GM19455 (cell line): ENCODE measurements around the gene MRTFB.

Source experiments
- ATAC-seq: cut with Tn5 transposase; IDR thresholded peaks from one replicate; pipeline ENCODE4 v1.9.1; 2021; ENCODE audit not compliant: unreplicated experiment

Gene MRTFB

GRCh38 chr16:14306485-14307058 lies 235.5 kb downstream of the MRTFB start:
- ATAC-seq = no peak

GRCh38 chr16:14307059-14307526 lies 236.0 kb downstream of the MRTFB start:
- ATAC-seq = no peak

DNA sequence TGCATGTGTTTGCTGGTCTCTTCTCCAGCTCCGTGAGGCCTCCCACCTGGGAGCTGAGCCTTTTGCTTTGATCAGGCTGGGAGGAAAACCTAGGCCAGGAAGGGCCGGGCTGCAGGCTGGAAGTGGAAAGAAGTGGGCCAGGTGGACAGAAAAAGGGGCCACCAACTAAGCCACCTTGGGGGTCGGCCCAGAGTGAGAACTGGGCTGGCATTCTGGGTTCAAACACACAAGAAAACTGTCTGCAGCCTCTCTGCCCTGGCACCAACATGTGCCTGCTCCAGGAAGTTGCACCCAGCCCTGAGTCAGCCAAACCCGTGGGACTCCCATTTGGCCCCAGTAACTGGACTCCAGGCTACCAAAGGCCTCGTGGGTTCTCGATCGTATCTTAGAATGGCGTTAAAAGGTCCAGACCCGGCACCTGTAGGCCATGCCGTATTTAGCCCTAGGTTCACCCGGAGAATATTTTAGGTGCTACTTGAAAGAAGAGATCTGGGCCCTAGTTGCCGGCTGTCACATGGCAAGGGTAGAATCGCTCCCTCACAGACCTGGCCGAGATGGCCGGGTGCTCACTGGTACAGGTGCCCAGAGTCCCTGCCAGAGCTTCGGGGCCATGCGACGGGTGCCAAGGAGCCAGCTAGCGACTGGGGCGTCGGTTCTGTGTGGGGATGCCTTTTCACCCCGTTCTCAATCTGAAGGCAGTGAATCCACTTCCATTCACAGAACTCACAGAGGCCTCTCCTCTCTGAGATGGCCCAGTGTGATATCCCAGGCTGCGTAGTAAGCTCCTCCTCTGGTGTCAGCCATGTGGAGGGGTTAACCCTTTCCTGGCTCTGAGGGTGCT lies 236.6 kb downstream of the MRTFB start:
- no peak for ATAC-seq

DNA sequence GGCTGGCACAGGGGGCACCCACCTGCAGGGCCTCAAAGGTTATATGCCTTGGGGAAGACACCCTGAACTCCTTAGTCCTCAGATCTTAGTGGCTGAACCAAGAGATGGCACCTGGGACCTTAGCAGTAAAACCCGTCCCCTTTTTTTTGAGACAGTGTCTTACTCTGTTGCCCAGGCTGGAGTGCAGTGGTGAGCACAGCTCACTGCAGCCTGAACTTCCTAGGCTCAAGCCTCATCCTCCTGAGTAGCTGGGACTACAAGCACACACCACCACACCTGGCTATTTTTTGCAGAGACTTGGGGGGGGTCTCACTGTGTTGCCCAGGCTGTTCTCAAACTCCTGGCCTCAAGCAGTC lies 237.2 kb downstream of the MRTFB start:
- ATAC-seq = no peak

- no peak for ATAC-seq
Measured at GRCh38 chr16:14309001-14309886, 238.1 kb downstream of the MRTFB start.

- ATAC-seq = no peak
Measured at GRCh38 chr16:14309906-14310305, 238.8 kb downstream of the MRTFB start.

DNA sequence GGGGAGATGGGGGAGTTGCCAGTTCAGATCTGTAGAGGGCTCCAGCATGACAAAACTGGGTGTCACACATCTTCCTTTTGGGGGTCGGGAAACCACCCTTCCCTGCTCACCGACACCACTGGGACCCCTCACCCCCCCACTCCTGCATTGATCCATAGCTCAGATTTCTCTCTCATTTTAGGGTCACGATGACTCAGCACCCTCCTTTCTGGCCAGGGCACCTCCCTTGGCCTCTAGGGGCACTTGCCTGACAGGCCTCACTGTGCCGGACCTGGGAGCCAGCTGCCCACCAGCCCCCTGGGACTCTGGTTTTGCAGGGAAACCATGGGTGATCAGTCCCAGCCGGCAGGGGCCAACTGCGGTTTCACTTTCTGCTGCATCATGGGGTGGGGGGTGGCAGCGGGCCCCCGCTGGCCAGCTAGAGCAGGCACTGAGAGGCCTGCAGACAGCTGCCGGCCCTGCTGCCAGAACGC lies 239.4 kb downstream of the MRTFB start:
- ATAC-seq = no peak

GRCh38 chr16:14314116-14314515 lies 243.0 kb downstream of the MRTFB start:
- no peak for ATAC-seq

GRCh38 chr16:14315683-14316320 lies 244.7 kb downstream of the MRTFB start:
- ATAC-seq = no peak
